ENCODE results near the gene ACTG1.

- TF ChIP-seq, protein P1, sequence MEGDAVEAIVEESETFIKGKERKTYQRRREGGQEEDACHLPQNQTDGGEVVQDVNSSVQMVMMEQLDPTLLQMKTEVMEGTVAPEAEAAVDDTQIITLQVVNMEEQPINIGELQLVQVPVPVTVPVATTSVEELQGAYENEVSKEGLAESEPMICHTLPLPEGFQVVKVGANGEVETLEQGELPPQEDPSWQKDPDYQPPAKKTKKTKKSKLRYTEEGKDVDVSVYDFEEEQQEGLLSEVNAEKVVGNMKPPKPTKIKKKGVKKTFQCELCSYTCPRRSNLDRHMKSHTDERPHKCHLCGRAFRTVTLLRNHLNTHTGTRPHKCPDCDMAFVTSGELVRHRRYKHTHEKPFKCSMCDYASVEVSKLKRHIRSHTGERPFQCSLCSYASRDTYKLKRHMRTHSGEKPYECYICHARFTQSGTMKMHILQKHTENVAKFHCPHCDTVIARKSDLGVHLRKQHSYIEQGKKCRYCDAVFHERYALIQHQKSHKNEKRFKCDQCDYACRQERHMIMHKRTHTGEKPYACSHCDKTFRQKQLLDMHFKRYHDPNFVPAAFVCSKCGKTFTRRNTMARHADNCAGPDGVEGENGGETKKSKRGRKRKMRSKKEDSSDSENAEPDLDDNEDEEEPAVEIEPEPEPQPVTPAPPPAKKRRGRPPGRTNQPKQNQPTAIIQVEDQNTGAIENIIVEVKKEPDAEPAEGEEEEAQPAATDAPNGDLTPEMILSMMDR (IDR thresholded peaks at IDR 0.05), result peak; percentile 58 to 99 (median 94)
- no peak for TF ChIP-seq POLR2A (IDR thresholded peaks at IDR 0.05)
Observed at GRCh38 chr17:81537343-81537855, 24.8 kb upstream of the ACTG1 start.

Data from thyroid gland (tissue), 4 donors.